Glomerular visceral epithelial cell (primary cell): Measurements from ENCODE around the gene SELENOH.
A peak's percentile ranks its signal among the peaks of the same experiment; 100 is the strongest.

Experiments used
- DNase-seq: peaks from one replicate; pipeline ENCODE4 v3.0.0-alpha.2; 2016; ENCODE audit errors: extremely low spot score

Gene SELENOH

DNA sequence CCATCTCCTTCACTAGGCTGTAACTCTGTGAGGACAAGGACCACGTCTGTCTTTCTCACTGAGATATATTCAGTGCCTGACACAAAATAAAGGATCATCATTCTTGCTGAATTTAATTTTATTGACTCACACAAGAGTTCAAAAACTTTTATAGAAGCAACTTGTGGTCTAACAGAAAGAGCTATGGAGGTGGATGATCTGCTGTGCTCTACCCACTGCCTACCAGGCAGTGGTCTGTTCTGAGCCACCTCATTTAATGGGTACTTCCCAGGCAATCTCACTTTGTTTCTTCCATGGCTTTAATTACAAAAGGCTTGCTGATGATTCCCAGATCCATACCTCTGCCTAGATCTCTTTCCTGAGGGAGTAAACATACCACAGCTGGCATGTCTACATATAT lies 5.6 kb downstream of the SELENOH start:
- DNase-seq = no peak

DNA sequence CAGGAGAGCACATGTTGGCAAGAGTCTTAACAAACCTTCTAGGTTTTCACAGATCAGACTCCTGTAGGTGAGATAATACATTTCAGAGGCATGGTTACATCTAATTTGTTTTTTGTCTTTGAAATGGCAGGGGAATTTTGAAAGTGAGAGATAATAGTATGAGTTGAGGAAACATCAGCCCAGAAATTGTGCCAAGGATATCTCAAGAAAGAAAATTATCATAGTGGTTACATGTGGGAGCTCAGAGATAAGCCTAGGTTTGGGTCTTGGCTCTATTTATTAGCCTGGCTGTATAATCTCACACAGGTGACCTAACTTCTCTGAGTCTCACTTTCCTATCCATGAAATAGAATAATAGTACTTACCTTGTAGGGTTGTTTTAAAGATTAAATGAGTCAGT lies 9.9 kb downstream of the SELENOH start:
- no peak for DNase-seq

DNA sequence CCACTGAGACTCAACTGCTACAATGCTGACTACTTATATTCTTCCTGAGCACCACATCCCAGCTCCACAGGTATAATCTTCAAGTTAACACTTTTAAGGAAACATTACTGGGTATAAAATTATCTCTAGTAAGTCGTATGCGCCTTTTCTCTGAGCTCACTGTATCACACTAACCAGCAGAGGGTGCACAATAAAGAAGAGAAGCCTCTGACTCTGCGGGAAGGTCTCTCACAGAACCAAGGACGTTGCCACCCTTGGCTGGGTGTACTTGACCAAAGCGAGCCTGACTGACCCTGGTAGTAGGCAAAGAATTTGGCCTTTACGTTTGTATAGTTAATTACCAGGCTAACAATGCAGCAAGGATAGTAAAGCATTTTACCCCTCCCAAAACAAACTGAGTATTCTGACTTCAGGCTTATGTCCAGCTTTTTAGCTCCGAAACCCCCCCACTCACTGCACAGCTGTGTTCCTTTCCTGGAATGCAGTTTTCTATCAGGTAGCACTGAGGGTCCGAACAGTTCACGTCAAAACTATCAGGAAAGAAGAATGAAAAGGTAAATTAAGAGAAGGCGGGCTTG lies 10.5 kb downstream of the SELENOH start, which contains the start of gene BTBD18:
TSS of gene BTBD18 (minus strand) at position 144 of the 578 bp plus-strand sequence. CDS start 631 bp downstream, outside the sequence.
- DNase-seq = peak; percentile 46

DNA sequence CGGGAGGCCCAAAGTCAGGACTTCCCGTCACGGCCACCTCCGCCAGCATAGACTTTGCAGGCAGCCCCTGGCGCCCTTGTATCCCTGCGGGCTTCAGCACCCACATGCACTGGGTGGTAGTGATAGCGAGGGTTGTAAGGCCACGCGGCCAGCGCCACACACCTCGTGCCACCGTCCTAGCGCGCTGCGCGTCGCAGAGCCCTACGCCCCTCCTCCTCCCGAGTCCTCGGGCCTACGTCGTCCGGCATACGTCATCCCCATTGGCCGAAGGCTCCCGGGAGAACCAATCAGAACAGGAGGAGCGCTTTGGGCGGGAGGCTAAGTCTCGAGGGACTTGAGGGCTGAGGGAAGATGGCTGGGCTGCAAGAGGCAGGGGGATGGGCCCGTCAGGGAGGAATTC lies 11.7 kb downstream of the SELENOH start:
- no peak for DNase-seq

DNA sequence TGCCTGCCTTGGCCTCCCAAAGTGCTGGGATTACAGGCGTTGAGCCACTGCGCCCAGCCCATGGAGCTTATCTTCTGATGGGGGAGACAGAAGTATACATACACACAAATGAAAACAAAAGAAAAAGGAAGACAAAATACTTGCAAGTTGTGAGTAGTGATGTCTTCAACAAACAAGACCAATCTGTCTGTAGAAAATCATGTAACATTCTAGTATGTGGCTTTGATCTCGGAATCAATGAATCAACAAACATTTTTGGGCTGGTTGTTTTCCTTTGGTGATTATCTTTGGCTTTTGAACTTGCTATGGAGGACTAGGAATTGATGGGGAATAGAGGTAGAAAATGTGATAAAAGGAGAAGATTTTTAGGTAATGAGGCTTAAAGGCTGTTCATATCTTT lies 16.9 kb downstream of the SELENOH start:
- DNase-seq = no peak

DNA sequence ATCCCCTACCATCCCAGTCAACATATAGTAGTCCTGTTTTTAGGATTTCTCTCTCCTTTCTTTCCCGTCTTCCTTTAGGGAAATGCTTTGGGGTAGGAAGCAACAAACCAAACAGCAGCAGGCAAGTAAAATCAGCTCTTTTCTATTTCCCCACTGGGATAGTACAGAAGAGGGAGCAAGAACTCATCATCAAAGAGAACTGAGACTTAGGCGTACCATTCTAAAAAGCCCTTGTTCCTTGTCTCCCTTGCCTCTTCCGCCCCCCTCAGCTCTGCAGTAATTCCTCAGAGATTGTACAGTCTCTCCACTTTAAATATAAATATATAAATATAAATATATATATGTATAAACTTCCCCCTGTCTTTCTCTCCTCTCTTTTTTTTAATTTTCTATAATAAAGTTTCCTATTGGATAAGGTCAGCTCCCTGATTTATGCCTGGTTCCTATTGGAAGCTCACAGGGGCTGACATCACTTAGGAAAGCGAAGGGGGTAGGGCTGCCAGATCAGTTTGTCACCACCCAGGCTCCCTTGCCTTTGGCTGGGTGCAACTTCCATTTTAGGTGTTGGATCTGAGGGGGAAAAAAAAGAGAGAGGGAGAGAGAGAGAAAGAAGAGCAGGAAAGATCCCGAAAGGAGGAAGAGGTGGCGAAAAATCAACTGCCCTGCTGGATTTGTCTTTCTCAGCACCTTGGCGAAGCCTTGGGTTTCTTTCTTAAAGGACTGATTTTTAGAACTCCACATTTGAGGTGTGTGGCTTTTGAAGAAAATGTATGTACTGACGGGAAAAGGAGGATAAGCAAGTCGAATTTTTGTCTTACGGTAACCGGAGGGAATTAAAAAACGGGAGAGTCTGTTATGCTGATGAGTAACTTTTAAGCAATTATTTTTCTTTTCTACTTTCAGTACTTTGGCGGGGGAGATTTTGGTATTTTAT lies 20.3 kb downstream of the SELENOH start, which contains the start of gene CTNND1:
TSS of gene CTNND1 (plus strand) at position 502 of the 934 bp plus-strand sequence. CDS start 29,677 bp downstream, outside the sequence.
- DNase-seq = peak; percentile 97

DNA sequence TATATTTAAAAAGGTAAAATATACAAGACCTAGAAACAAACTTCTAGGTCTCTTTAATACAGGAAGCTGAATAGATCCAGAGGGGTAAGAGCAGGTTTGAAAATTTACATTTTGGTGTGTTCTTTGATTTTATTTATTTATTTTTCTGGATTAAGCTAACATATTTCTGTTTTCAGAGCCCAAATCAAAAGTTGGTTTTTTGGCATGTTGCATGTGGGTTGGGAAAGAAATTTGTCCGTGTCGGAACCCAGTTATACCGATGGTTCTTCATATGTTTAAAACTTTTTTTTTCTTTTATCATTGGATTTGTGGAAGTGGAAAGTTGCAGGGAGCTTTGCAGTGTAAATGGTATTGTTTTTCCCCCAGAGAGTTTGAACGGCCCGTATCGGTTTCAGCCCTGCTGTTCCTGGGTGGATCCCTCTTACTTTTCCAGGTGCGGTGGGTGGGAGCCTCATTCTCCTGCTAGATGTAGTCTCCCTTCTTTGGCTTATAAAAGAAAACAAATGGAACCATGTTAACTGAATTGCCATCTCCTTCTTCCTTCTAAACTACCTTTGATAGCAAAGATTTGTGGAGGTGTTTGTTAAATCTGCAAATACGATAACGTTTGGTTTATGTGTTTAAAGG lies 21.1 kb downstream of the SELENOH start:
- peak; percentile 25 for DNase-seq

DNA sequence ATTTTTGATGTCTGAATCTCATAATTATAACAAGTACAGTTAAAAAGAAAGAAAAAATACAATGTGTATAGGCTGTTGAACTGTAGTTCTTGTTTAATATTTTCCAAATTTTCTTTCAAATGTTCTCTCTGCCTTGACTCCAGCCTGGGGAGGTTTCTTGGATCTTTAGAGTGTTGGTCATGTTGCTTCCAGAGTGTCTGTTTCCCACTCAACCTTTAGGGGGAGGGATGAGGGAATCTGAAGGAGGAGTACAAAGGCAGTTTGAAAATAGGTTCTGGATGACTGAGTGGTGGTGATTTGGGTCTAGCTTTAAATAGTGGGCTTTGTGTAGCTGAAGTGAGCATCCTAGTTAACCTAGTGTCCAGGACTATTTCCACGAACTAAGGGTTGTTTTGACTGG lies 22.3 kb downstream of the SELENOH start:
- peak; percentile 56 for DNase-seq

DNA sequence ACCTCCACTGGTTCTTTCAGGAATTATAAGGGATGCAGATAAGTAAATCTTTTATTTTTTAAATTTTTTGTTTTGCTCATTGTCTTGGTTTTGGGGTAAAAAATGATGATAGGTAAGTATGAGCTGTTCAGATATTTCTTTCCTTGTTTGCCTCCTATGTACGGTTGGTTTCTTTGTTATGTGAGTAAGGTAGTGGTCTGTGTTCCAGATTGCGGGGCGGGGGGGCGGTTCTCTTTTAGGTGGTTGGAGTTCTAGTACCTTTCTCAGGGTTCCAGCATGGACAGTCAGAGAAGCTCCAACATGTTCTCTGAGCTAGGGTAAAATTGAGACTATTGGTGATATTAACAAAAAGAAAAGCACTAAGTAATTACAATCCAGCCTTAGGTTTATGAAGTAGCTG lies 22.7 kb downstream of the SELENOH start:
- no peak for DNase-seq

DNA sequence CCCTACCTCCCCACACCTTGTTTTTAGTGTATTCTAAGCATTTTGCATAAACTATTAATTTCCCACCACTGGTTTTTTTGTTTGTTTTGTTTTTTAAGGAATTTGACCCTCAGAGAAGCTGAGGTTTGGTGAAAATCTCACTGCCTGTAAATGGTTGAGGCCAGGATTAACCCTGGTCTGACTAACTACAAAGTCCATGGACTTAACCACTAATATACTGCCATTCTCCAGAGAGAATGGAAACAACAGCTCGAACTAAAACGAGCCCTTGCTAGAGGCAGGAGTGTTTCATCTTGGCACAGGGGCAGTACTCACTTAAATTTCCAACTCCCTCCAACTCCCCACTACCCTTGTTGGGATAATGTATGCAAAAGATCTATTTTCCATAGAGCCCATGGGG lies 23.3 kb downstream of the SELENOH start:
- DNase-seq = no peak

DNA sequence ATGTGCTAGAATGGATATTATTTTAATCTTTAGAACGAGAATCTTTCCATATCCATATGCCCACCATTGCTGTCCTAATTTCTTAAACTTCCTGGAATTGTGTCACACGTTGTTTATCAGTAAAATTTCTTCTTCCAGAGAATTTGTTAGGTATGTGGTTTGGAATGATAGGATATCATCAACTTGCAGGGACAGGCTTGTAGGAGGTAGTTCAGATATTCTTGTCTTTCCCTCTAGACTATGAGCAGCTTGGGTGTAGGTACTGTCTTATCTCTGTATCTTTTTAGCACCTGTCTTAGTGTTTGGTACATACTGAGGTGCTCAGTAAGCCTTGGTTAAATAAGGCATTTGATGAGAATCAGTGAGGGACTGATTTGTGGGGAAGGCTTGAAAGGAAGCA lies 23.7 kb downstream of the SELENOH start:
- DNase-seq = no peak

DNA sequence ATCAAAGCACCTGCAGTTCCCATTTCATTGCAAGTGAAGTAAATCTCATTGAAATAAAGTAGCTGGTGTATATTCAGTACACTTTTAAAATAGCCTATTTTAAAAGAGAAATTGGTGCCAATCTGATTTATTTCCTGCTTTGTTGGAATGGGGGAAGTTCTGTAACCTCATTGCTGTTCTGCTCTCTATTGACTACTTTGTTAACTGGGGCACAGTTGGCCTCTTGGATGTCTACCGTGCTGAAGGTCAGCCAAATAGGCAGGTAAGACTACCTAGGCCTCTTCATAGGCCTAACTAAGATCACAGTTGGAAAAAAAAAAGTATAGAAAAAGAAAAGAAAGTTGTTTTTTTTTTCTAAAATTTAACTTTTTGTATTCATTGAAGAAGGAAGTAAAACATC lies 29.5 kb downstream of the SELENOH start:
- no peak for DNase-seq

DNA sequence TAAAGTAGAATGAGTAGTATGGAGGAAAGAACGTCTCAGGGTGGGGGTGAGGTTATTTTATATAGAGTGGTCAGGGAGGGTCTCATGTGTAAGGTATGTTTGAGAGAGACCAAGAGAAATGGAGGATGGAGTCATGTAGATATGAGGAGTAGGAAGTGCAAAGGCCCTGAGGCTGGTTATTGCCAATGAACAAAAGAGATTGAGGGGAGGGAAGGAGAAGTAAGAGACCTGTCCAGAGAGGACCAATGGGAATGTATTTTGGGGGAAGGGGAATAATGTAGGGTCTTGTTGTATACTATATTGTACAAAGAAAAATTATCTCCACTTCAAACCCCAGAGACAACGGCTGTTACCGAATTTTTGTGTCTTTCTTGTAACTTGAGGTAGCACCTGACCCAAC lies 30.1 kb downstream of the SELENOH start:
- DNase-seq = no peak

DNA sequence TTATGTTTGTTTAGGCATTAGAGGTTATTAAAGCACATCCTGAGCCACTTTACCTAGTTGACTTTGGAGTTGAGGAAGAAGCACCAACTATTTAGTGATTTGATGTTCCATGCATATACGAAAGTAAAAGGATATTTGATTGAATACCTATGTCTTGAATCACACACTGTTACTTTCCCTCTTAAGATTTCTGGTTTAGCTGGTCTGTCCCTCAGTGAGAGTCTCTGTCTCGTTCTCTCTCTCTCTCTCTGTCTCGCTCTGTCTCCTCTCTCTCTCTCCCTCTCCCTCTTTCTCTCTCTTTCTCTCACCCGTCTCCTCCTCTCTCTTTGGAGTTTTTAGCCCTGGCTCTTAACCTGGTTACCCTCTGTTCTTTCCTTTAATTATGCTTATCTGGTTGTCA lies 31.3 kb downstream of the SELENOH start:
- no peak for DNase-seq

DNA sequence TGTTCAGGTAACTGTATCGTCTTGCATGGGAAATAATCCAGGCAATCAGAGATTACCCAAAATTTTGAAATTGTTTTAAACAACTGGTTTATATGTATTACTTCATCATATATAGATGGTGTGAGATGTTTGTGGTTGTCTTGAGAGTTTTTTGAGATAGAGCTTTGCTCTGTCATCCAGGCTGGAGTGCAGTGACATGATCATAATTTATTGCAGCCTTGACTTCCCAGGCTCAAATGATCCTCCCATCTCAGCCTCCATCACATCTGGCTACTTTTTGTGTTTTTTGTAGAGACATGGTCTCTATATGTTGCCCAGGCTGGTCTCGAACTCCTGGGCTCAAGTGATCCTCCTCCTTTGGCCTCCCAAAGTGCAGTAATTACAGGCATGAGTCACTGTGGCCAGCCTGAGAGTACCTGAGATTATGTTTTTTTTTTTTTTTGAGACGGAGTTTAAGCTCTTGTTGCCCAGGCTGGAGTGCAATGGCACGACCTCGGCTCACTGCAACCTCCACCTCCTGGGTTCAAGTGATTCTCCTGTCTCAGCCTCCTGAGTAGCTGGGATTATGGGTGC lies 31.8 kb downstream of the SELENOH start:
- DNase-seq = no peak

DNA sequence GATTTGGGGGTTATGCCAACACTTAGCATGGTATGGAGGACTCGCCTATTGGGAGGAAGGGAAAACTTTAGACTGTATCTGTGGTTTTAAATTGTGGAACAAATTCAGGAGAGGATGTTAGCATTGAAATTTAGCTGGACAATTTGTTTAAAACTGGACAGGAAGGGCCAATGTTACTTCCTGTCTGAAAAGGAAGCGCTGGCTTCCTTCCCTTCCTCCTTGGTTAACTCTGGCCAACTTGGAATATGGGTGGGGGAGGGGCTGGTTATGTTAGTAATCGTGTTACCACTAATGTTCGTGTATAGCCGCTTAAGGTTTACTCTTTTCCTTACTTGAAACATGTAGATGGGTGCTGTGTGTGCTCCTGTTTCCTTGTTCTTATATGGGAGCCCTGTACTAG lies 34.2 kb downstream of the SELENOH start:
- no peak for DNase-seq

DNA sequence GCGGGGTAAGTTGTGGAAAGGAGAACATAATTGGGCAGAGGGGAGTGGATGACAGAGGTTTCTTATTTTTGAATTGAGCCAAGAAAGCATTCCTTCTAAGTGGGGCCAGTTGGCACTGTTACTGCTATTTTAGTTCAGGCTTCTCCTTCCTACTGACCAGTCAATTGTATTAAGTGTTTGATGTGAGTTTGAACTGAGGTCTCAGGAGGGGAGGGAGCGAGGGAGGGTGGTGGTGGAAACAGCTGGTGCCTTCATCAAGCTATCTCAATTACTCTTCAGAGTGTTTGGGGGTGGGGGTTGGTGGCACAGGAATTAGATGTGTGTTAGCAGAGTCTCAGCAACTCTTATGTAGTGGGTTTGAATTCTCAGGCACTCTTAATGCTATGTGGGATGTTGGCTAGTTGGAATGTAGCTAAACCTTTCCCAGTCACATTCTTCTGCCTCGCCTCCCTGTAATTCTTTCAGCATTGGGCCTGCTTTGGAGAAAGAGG lies 34.8 kb downstream of the SELENOH start:
- peak; percentile 33 for DNase-seq

DNA sequence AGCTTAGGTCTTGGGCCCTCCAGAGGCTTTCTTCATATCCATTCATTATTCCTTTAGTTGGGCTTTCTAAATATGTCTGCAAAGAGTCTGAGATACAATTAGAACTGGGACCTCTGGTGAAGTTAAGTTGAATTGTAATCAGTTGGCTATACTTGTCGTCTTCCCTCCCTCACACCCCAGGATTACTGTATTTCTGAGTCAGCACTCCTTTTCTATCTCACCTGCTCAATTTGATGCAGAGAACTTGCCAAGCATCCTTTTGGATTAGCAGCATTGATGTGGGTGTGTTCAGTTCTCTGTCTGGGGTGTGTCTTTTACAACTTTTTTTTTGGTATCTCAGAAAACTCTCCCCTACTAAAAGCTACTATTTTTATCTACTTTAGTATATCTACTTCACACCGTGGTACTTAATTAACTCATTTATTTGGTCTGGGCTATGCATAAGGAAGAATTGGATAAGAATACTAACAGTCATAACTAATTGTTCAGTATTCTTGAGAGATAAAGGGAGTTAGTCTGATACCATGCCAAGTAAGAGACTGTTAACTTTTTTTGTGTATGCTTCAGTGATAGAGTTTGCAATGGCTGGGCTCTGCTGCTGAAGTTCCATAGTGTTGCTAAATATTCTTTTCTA lies 35.4 kb downstream of the SELENOH start:
- DNase-seq = no peak

DNA sequence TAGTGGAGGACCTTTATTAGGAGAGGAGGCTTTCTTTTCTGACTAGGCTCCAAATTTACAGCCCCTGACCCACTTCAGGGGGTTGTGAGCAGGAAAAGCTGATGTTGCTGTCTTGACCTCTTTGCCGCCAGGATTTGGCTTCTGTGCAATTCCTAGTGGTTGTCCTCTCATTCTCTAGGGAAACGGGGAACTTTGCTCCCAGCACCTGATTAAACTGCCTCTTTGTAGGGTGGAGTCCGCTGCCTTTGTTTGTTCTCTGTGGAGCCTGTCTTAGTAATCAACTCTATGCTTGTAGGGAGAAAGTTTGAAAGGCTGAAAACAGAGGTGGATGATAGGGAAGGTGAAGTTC lies 36.7 kb downstream of the SELENOH start:
- DNase-seq = no peak

DNA sequence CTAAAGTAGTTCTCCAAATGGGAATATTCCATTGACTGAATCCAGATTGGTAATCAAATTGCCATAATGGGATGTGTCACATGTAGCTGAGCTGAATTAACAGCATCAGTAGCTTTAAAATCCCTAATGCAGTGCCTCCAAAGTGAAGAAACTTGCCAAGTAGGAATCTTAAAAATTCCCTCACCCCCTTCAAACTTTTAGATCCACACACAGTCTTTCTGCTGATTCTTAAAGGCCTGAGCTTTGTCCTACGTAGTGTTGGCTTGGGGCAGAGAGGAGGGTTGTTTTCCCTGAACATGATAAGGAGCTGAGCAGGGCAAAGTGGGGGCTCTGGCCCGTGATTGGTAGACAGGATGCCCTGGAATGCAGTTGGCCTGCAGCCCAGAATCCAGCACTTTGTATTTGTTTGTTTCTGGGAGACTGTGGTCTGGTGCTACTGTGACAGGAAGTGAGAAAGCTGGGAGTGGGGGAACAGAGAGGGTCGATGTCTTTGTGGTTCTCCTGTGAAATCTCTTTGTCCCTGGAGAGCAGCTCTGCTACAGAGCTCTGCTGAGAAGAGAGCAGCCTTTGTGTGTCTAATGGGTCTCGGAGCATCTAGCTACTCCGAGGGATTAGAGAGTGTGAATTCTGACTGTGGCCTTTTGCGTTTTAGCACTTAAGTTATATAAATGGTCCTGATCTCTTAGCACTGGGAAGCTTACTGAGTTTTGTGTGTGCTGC lies 37.2 kb downstream of the SELENOH start:
- peak; percentile 96 for DNase-seq

DNA sequence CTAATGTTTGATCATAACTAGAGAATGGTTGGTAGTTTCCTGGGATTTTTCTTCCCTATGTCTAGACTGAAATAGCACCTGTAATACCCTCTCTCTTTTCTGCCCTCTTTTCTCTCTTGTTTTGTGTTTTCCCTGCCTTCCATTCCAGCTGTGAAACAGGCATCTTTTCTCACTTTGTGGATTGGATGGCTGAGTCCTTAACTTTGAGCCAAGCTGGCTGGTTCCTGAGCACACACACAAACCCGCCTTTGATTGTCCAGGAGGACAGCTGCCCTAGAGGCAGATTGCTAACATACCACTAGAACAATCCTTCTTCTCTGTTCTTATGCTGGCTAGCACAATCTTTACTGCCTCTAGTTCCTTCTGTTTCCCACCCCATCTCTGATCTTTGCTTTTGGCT lies 38.0 kb downstream of the SELENOH start:
- DNase-seq = peak; percentile 32
